ENCODE data around the gene GMDS. TPM values are rescaled to one million over a fixed set of nuclear protein-coding genes. Genes with fewer than 3 reads are reported as not detected.

The GMDS gene
- total RNA-seq, 1 donor from 2014 or later = 7.8 TPM

- Histone ChIP-seq H3K9ac (ENCODE audit: low read depth in 1 of 3, low read length in 3 of 3) (no peak overlapping the region), H3K36me3 (ENCODE audit: control insufficient read depth in 3 of 3, insufficient read depth in 3 of 3, low read length in 3 of 3) (no peaks in the 10 kb centered on the region), H3K4me1 (ENCODE audit: control insufficient read depth in 3 of 3, insufficient read depth in 3 of 3, low read length in 3 of 3) (no peaks in the 10 kb centered on the region), H3K4me3 (ENCODE audit: low read length in 3 of 3) (no peak overlapping the region), H3K9me3 (ENCODE audit: control insufficient read depth in 3 of 3, low read length in 3 of 3) (no peaks in the 10 kb centered on the region), H3K27ac (ENCODE audit: low read depth, low read length) (no peak overlapping the region), H3K27me3 (ENCODE audit: control insufficient read depth in 3 of 3, insufficient read depth in 3 of 3, low read length in 3 of 3) (no peaks in the 10 kb centered on the region)
Measured at GRCh38 chr6:2102966-2103365, 142.4 kb downstream of the GMDS start.

GRCh38 chr6:2102316-2102883 lies 143.0 kb downstream of the GMDS start:
- H3K4me1 ChIP-seq (ENCODE audit: control insufficient read depth in 3 of 3, insufficient read depth in 3 of 3, low read length in 3 of 3) = no peaks in the 10 kb centered on the region
- no peak overlapping the region for H3K4me3 ChIP-seq (ENCODE audit: low read length in 3 of 3)
- H3K9me3 ChIP-seq (ENCODE audit: control insufficient read depth in 3 of 3, low read length in 3 of 3) = no peaks in the 10 kb centered on the region
- no peak overlapping the region for H3K27ac ChIP-seq (ENCODE audit: low read depth, low read length)
- no peaks in the 10 kb centered on the region for H3K27me3 ChIP-seq (ENCODE audit: control insufficient read depth in 3 of 3, insufficient read depth in 3 of 3, low read length in 3 of 3)
- H3K9ac ChIP-seq (ENCODE audit: low read depth in 1 of 3, low read length in 3 of 3) = no peak overlapping the region
- no peaks in the 10 kb centered on the region for H3K36me3 ChIP-seq (ENCODE audit: control insufficient read depth in 3 of 3, insufficient read depth in 3 of 3, low read length in 3 of 3)

GRCh38 chr6:2101213-2101612 lies 144.2 kb downstream of the GMDS start:
- Histone ChIP-seq H3K27ac (ENCODE audit: low read depth, low read length) (no peak overlapping the region), H3K4me3 (ENCODE audit: low read length in 3 of 3) (no peak overlapping the region), H3K36me3 (ENCODE audit: control insufficient read depth in 3 of 3, insufficient read depth in 3 of 3, low read length in 3 of 3) (no peaks in the 10 kb centered on the region), H3K4me1 (ENCODE audit: control insufficient read depth in 3 of 3, insufficient read depth in 3 of 3, low read length in 3 of 3) (no peaks in the 10 kb centered on the region), H3K9ac (ENCODE audit: low read depth in 1 of 3, low read length in 3 of 3) (no peak overlapping the region), H3K9me3 (ENCODE audit: control insufficient read depth in 3 of 3, low read length in 3 of 3) (no peaks in the 10 kb centered on the region), H3K27me3 (ENCODE audit: control insufficient read depth in 3 of 3, insufficient read depth in 3 of 3, low read length in 3 of 3) (no peaks in the 10 kb centered on the region)

GRCh38 chr6:2099870-2100269 lies 145.5 kb downstream of the GMDS start:
- Histone ChIP-seq H3K27me3 (ENCODE audit: control insufficient read depth in 3 of 3, insufficient read depth in 3 of 3, low read length in 3 of 3) (no peaks in the 10 kb centered on the region), H3K27ac (ENCODE audit: low read depth, low read length) (no peak overlapping the region), H3K4me1 (ENCODE audit: control insufficient read depth in 3 of 3, insufficient read depth in 3 of 3, low read length in 3 of 3) (no peaks in the 10 kb centered on the region), H3K4me3 (ENCODE audit: low read length in 3 of 3) (no peak overlapping the region), H3K9ac (ENCODE audit: low read depth in 1 of 3, low read length in 3 of 3) (no peak overlapping the region), H3K36me3 (ENCODE audit: control insufficient read depth in 3 of 3, insufficient read depth in 3 of 3, low read length in 3 of 3) (no peaks in the 10 kb centered on the region), H3K9me3 (ENCODE audit: control insufficient read depth in 3 of 3, low read length in 3 of 3) (no peaks in the 10 kb centered on the region)

- Histone ChIP-seq H3K27ac (ENCODE audit: low read depth, low read length) (no peak overlapping the region), H3K4me1 (ENCODE audit: control insufficient read depth in 3 of 3, insufficient read depth in 3 of 3, low read length in 3 of 3) (no peaks in the 10 kb centered on the region), H3K36me3 (ENCODE audit: control insufficient read depth in 3 of 3, insufficient read depth in 3 of 3, low read length in 3 of 3) (no peaks in the 10 kb centered on the region), H3K4me3 (ENCODE audit: low read length in 3 of 3) (no peak overlapping the region), H3K9me3 (ENCODE audit: control insufficient read depth in 3 of 3, low read length in 3 of 3) (no peaks in the 10 kb centered on the region), H3K9ac (ENCODE audit: low read depth in 1 of 3, low read length in 3 of 3) (no peak overlapping the region), H3K27me3 (ENCODE audit: control insufficient read depth in 3 of 3, insufficient read depth in 3 of 3, low read length in 3 of 3) (no peaks in the 10 kb centered on the region)
Measured at GRCh38 chr6:2097464-2097863, 147.9 kb downstream of the GMDS start.

GRCh38 chr6:2094642-2095041 lies 150.8 kb downstream of the GMDS start:
- Histone ChIP-seq H3K27me3 (ENCODE audit: control insufficient read depth in 3 of 3, insufficient read depth in 3 of 3, low read length in 3 of 3) (no peaks in the 10 kb centered on the region), H3K27ac (ENCODE audit: low read depth, low read length) (no peak overlapping the region), H3K36me3 (ENCODE audit: control insufficient read depth in 3 of 3, insufficient read depth in 3 of 3, low read length in 3 of 3) (no peaks in the 10 kb centered on the region), H3K4me1 (ENCODE audit: control insufficient read depth in 3 of 3, insufficient read depth in 3 of 3, low read length in 3 of 3) (no peaks in the 10 kb centered on the region), H3K9ac (ENCODE audit: low read depth in 1 of 3, low read length in 3 of 3) (no peak overlapping the region), H3K4me3 (ENCODE audit: low read length in 3 of 3) (no peak overlapping the region), H3K9me3 (ENCODE audit: control insufficient read depth in 3 of 3, low read length in 3 of 3) (no peaks in the 10 kb centered on the region)

GRCh38 chr6:2086326-2086965 lies 159.0 kb downstream of the GMDS start:
- no peaks in the 10 kb centered on the region for H3K9me3 ChIP-seq (ENCODE audit: control insufficient read depth in 3 of 3, low read length in 3 of 3)

GRCh38 chr6:2085657-2086056 lies 159.7 kb downstream of the GMDS start:
- no peaks in the 10 kb centered on the region for H3K27me3 ChIP-seq (ENCODE audit: control insufficient read depth in 3 of 3, insufficient read depth in 3 of 3, low read length in 3 of 3)
- no peaks in the 10 kb centered on the region for H3K4me1 ChIP-seq (ENCODE audit: control insufficient read depth in 3 of 3, insufficient read depth in 3 of 3, low read length in 3 of 3)
- peaks cover 0 to 2% (median 0%) of the 10 kb centered on the region in 3 donors for H3K9me3 ChIP-seq (ENCODE audit: control insufficient read depth in 3 of 3, low read length in 3 of 3)
- H3K27ac ChIP-seq (ENCODE audit: low read depth, low read length) = no peak overlapping the region
- no peak overlapping the region for H3K4me3 ChIP-seq (ENCODE audit: low read length in 3 of 3)
- no peak overlapping the region for H3K9ac ChIP-seq (ENCODE audit: low read depth in 1 of 3, low read length in 3 of 3)
- no peaks in the 10 kb centered on the region for H3K36me3 ChIP-seq (ENCODE audit: control insufficient read depth in 3 of 3, insufficient read depth in 3 of 3, low read length in 3 of 3)

More at GRCh38 chr6:2086326-2086965, 159.0 kb downstream of the GMDS start:
- no peaks in the 10 kb centered on the region for H3K4me1 ChIP-seq (ENCODE audit: control insufficient read depth in 3 of 3, insufficient read depth in 3 of 3, low read length in 3 of 3)
- no peaks in the 10 kb centered on the region for H3K27me3 ChIP-seq (ENCODE audit: control insufficient read depth in 3 of 3, insufficient read depth in 3 of 3, low read length in 3 of 3)
- H3K36me3 ChIP-seq (ENCODE audit: control insufficient read depth in 3 of 3, insufficient read depth in 3 of 3, low read length in 3 of 3) = no peaks in the 10 kb centered on the region
- H3K9ac ChIP-seq (ENCODE audit: low read depth in 1 of 3, low read length in 3 of 3) = no peak overlapping the region
- no peak overlapping the region for H3K4me3 ChIP-seq (ENCODE audit: low read length in 3 of 3)
- H3K27ac ChIP-seq (ENCODE audit: low read depth, low read length) = no peak overlapping the region

GRCh38 chr6:2081155-2082138 lies 164.0 kb downstream of the GMDS start:
- Histone ChIP-seq H3K4me1 (ENCODE audit: control insufficient read depth in 3 of 3, insufficient read depth in 3 of 3, low read length in 3 of 3) (no peaks in the 10 kb centered on the region), H3K27me3 (ENCODE audit: control insufficient read depth in 3 of 3, insufficient read depth in 3 of 3, low read length in 3 of 3) (no peaks in the 10 kb centered on the region), H3K9ac (ENCODE audit: low read depth in 1 of 3, low read length in 3 of 3) (no peak overlapping the region)

GRCh38 chr6:2078888-2079287 lies 166.5 kb downstream of the GMDS start:
- H3K9ac ChIP-seq (ENCODE audit: low read depth in 1 of 3, low read length in 3 of 3) = no peak overlapping the region
- no peak overlapping the region for H3K27ac ChIP-seq (ENCODE audit: low read depth, low read length)
- H3K9me3 ChIP-seq (ENCODE audit: control insufficient read depth in 3 of 3, low read length in 3 of 3) = peaks cover 0 to 6% (median 0%) of the 10 kb centered on the region in 3 donors
- H3K36me3 ChIP-seq (ENCODE audit: control insufficient read depth in 3 of 3, insufficient read depth in 3 of 3, low read length in 3 of 3) = no peaks in the 10 kb centered on the region
- no peak overlapping the region for H3K4me3 ChIP-seq (ENCODE audit: low read length in 3 of 3)
- no peaks in the 10 kb centered on the region for H3K27me3 ChIP-seq (ENCODE audit: control insufficient read depth in 3 of 3, insufficient read depth in 3 of 3, low read length in 3 of 3)
- no peaks in the 10 kb centered on the region for H3K4me1 ChIP-seq (ENCODE audit: control insufficient read depth in 3 of 3, insufficient read depth in 3 of 3, low read length in 3 of 3)

More at GRCh38 chr6:2081155-2082138, 164.0 kb downstream of the GMDS start:
- no peak overlapping the region for H3K27ac ChIP-seq (ENCODE audit: low read depth, low read length)
- no peak overlapping the region for H3K4me3 ChIP-seq (ENCODE audit: low read length in 3 of 3)
- peaks cover 0 to 6% (median 0%) of the 10 kb centered on the region in 3 donors for H3K9me3 ChIP-seq (ENCODE audit: control insufficient read depth in 3 of 3, low read length in 3 of 3)
- H3K36me3 ChIP-seq (ENCODE audit: control insufficient read depth in 3 of 3, insufficient read depth in 3 of 3, low read length in 3 of 3) = no peaks in the 10 kb centered on the region

Measured in skeletal muscle tissue (tissue), 4 donors.